Liver (tissue), 9 donors: ENCODE results near the gene CREB5. TPM values are rescaled to one million over a fixed set of nuclear protein-coding genes. Genes with fewer than 3 reads are reported as not detected.

Source experiments
- DNase-seq: peaks from one replicate; pipeline ENCODE4 v3.0.0-alpha.2; 2017; ENCODE audit warnings: low spot score
- H3K27ac ChIP-seq, 2 donors: one replicate each; pipeline ENCODE4 v1.7.0; 2013; ENCODE audit warnings: inconsistent platforms in 2 of 2, low read length in 2 of 2, control low read depth in 1 of 2, low read depth in 1 of 2, mild to moderate bottlenecking in 1 of 2
- H3K27me3 ChIP-seq, 4 donors: one replicate each; pipeline versions ENCODE4 v1.6.1 to v1.7.0; 2013; ENCODE audit warnings: low read length in 3 of 4, inconsistent platforms in 1 of 4, mild to moderate bottlenecking in 1 of 4, moderate library complexity in 1 of 4; ENCODE audit not compliant: control insufficient read depth in 4 of 4, insufficient read depth in 4 of 4
- H3K36me3 ChIP-seq, 4 donors: one replicate each; pipeline versions ENCODE4 v1.6.1 to v1.7.0; 2013; ENCODE audit warnings: low read length in 3 of 4, mild to moderate bottlenecking in 3 of 4, low read depth in 1 of 4, moderate library complexity in 1 of 4; ENCODE audit not compliant: control insufficient read depth in 4 of 4, insufficient read depth in 3 of 4
- H3K4me1 ChIP-seq, 4 donors: one replicate each; pipeline versions ENCODE4 v1.6.1 to v1.7.0; 2013; ENCODE audit warnings: low read length in 3 of 4, mild to moderate bottlenecking in 3 of 4, moderate library complexity in 1 of 4; ENCODE audit not compliant: control insufficient read depth in 4 of 4, insufficient read depth in 4 of 4
- H3K4me3 ChIP-seq, 3 donors: one replicate each; pipeline versions ENCODE4 v1.6.1 to v1.7.0; 2013; ENCODE audit warnings: low read length in 3 of 3, control low read depth in 1 of 3, low read depth in 1 of 3, mild to moderate bottlenecking in 1 of 3
- H3K9ac ChIP-seq, 2 donors: one replicate each; pipeline ENCODE4 v1.7.0; 2013; ENCODE audit warnings: low read length in 2 of 2, mild to moderate bottlenecking in 2 of 2, moderate library complexity in 2 of 2, control low read depth in 1 of 2, low read depth in 1 of 2
- H3K9me3 ChIP-seq, 4 donors: one replicate each; pipeline versions ENCODE4 v1.6.1 to v1.7.0; 2013; ENCODE audit warnings: low read length in 3 of 4; ENCODE audit not compliant: control insufficient read depth in 4 of 4
- EGR1 ChIP-seq, 2 donors: IDR thresholded peaks; 2 replicates each; pipeline ENCODE4 v1.6.1; 2016 to 2018; ENCODE audit warnings: antibody characterized with exemption in 2 of 2, low read depth in 2 of 2
- FOXA1 ChIP-seq: IDR thresholded peaks from 2 replicates; pipeline ENCODE4 v1.6.1; 2016; ENCODE audit warnings: antibody characterized with exemption
- FOXA2 ChIP-seq: IDR thresholded peaks from 2 replicates; pipeline ENCODE4 v1.6.1; 2016; ENCODE audit warnings: antibody characterized with exemption
- GABPA ChIP-seq, 2 donors: IDR thresholded peaks in 1 of 2; conservative IDR thresholded peaks in 1 of 2; 2 replicates each; pipeline ENCODE4 v1.6.1; 2016; ENCODE audit warnings: antibody characterized with exemption in 2 of 2, mild to moderate bottlenecking in 1 of 2, moderate library complexity in 1 of 2
- HNF4A ChIP-seq, 2 donors: conservative IDR thresholded peaks; 2 replicates each; pipeline ENCODE4 v1.6.1; 2016; ENCODE audit warnings: antibody characterized with exemption in 2 of 2, mild to moderate bottlenecking in 2 of 2
- HNF4G ChIP-seq: IDR thresholded peaks from 2 replicates; pipeline ENCODE4 v1.6.1; 2016; ENCODE audit warnings: antibody characterized with exemption
- JUND ChIP-seq, 2 donors: IDR thresholded peaks; 2 replicates each; pipeline ENCODE4 v1.6.1; 2016; ENCODE audit warnings: antibody characterized with exemption in 2 of 2
- NR2F2 ChIP-seq: IDR thresholded peaks from 2 replicates; pipeline ENCODE4 v1.6.1; 2016; ENCODE audit warnings: antibody characterized with exemption
- RAD21 ChIP-seq, 2 donors: IDR thresholded peaks; 2 replicates each; pipeline ENCODE4 v1.6.1; 2016; ENCODE audit warnings: antibody characterized with exemption in 2 of 2, mild to moderate bottlenecking in 2 of 2
- RXRA ChIP-seq, 2 donors: IDR thresholded peaks; 2 replicates each; pipeline ENCODE4 v1.6.1; 2017 to 2018; ENCODE audit warnings: antibody characterized with exemption in 2 of 2, mild to moderate bottlenecking in 1 of 2
- SP1 ChIP-seq: IDR thresholded peaks from 2 replicates; pipeline ENCODE4 v1.6.1; 2018; ENCODE audit warnings: antibody characterized with exemption, mild to moderate bottlenecking
- TAF1 ChIP-seq: conservative IDR thresholded peaks from 2 replicates; pipeline ENCODE4 v1.6.1; 2016; ENCODE audit warnings: antibody characterized with exemption, mild to moderate bottlenecking
- YY1 ChIP-seq: IDR thresholded peaks from 2 replicates; pipeline ENCODE4 v1.6.1; 2016; ENCODE audit warnings: antibody characterized with exemption, mild to moderate bottlenecking
- WGBS: extraction: QIAGEN DNeasy Blood & Tissue Kit; methylation state at CpG from one replicate; pipeline ENCODE4 v1.1.7; 2013; 5-methylcytosine and 5-hydroxymethylcytosine counted together
- polyA plus RNA-seq, 2 donors: library from polyadenylated mRNA; stranded (reverse) in 1 of 2; unstranded in 1 of 2; fragments of 200-250 nt in 1 of 2; fragments of >200 nt in 1 of 2; fragmentation: Nextera tagmentation in 1 of 2; extraction: Ambion mirVana in 1 of 2; gene quantifications; one replicate each; pipeline versions ENCODE4 v1.2.1 to v1.2.3, GENCODE V29; 2013 to 2015
- total RNA-seq, 2 donors: library from RNA; depleted of rRNA; stranded (reverse); fragments of >200 nt; gene quantifications; one replicate each; pipeline ENCODE4 v1.2.3, GENCODE V29; 2014
- TF ChIP-seq, protein P1 (sequence below): IDR thresholded peaks from 2 replicates; pipeline ENCODE4 v1.6.1; 2016; ENCODE audit warnings: antibody characterized with exemption
- TF ChIP-seq, protein P2 (sequence below): IDR thresholded peaks from 2 replicates; pipeline ENCODE4 v1.6.1; 2016; ENCODE audit warnings: antibody characterized with exemption, mild to moderate bottlenecking
- TF ChIP-seq, protein P3 (sequence below): IDR thresholded peaks from 2 replicates; pipeline ENCODE4 v1.6.1; 2016; ENCODE audit warnings: antibody characterized with exemption
- TF ChIP-seq, protein P4 (sequence below): fragments of 150-350 bp; IDR thresholded peaks from 2 replicates; pipeline ENCODE4 v1.5.1; 2017; ENCODE audit warnings: improper control_type of control experiment, low read depth, low read length; ENCODE audit not compliant: missing input control
- donor health status: healthy.
- donor health status: healthy.
- donor health status: healthy.
- donor health status: healthy.
- donor health status: healthy.

Gene CREB5
- total and polyA plus RNA-seq, 4 donors: 0.25 to 0.92 (median 0.67) TPM

DNA sequence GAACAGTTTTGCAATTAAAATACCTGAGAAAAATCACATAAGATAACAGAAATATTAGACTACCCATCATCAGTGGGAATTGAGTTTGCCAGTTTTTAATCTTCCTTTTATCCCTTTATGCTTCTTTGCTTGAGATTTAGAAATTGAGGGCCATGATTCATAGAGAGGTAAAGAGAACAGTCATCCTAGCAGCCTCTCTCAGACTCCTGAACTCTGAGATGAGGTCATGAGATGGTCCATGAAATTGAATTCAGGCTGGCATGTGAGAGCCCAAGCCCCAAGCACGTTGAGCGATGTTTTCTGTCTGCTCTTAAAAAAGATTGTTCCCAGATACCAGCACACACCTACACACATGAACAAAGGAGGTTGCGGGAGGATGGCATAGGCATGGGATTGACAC lies 91.1 kb downstream of the CREB5 start:
- WGBS: 88% methylated on average over 3 of the region's 3 CpGs
- Histone ChIP-seq H3K27ac (no peak overlapping the region), H3K4me3 (no peak overlapping the region), H3K9me3 (no peaks in the 10 kb centered on the region), H3K36me3 (no peaks in the 10 kb centered on the region), H3K9ac (no peak overlapping the region), H3K27me3 (peaks cover 0 to 7% (median 1%) of the 10 kb centered on the region in 4 donors), H3K4me1 (no peaks in the 10 kb centered on the region)
- DNase-seq: no peak
- TF ChIP-seq SP1 (no peak), RXRA (IDR thresholded peaks at IDR 0.05) (no peak), FOXA1 (no peak), TAF1 (no peak), HNF4A (conservative IDR thresholded peaks at IDR 0.05) (no peak), NR2F2 (no peak), JUND (IDR thresholded peaks at IDR 0.05) (no peak), YY1 (no peak), HNF4G (no peak), EGR1 (IDR thresholded peaks at IDR 0.05; ENCODE audit: low read depth in 2 of 2) (no peak), FOXA2 (no peak), RAD21 (IDR thresholded peaks at IDR 0.05) (no peak)
- TF ChIP-seq, protein P1, sequence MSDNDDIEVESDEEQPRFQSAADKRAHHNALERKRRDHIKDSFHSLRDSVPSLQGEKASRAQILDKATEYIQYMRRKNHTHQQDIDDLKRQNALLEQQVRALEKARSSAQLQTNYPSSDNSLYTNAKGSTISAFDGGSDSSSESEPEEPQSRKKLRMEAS: no peak
- TF ChIP-seq, protein P2, sequence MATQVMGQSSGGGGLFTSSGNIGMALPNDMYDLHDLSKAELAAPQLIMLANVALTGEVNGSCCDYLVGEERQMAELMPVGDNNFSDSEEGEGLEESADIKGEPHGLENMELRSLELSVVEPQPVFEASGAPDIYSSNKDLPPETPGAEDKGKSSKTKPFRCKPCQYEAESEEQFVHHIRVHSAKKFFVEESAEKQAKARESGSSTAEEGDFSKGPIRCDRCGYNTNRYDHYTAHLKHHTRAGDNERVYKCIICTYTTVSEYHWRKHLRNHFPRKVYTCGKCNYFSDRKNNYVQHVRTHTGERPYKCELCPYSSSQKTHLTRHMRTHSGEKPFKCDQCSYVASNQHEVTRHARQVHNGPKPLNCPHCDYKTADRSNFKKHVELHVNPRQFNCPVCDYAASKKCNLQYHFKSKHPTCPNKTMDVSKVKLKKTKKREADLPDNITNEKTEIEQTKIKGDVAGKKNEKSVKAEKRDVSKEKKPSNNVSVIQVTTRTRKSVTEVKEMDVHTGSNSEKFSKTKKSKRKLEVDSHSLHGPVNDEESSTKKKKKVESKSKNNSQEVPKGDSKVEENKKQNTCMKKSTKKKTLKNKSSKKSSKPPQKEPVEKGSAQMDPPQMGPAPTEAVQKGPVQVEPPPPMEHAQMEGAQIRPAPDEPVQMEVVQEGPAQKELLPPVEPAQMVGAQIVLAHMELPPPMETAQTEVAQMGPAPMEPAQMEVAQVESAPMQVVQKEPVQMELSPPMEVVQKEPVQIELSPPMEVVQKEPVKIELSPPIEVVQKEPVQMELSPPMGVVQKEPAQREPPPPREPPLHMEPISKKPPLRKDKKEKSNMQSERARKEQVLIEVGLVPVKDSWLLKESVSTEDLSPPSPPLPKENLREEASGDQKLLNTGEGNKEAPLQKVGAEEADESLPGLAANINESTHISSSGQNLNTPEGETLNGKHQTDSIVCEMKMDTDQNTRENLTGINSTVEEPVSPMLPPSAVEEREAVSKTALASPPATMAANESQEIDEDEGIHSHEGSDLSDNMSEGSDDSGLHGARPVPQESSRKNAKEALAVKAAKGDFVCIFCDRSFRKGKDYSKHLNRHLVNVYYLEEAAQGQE: no peak
- TF ChIP-seq, protein P3, sequence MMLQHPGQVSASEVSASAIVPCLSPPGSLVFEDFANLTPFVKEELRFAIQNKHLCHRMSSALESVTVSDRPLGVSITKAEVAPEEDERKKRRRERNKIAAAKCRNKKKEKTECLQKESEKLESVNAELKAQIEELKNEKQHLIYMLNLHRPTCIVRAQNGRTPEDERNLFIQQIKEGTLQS: no peak
- TF ChIP-seq, protein P4, sequence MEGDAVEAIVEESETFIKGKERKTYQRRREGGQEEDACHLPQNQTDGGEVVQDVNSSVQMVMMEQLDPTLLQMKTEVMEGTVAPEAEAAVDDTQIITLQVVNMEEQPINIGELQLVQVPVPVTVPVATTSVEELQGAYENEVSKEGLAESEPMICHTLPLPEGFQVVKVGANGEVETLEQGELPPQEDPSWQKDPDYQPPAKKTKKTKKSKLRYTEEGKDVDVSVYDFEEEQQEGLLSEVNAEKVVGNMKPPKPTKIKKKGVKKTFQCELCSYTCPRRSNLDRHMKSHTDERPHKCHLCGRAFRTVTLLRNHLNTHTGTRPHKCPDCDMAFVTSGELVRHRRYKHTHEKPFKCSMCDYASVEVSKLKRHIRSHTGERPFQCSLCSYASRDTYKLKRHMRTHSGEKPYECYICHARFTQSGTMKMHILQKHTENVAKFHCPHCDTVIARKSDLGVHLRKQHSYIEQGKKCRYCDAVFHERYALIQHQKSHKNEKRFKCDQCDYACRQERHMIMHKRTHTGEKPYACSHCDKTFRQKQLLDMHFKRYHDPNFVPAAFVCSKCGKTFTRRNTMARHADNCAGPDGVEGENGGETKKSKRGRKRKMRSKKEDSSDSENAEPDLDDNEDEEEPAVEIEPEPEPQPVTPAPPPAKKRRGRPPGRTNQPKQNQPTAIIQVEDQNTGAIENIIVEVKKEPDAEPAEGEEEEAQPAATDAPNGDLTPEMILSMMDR: no peak

DNA sequence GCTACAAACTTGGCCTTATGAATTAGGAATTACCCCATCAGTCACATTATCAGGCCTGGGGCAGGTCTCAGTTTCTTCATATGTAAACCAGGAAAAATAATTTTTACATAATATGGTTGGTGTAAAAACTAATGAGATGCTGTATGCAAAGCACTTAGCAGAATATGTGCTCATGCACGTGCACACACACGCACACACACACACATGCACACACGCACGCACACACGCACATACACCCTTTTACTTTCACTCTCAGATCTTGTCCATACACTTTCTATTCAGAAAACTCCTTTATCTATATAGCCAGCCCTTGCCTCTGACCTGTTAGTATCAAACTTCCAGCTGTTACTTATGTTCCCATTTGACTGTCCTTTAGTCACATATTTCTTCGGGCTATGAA lies 92.7 kb downstream of the CREB5 start:
- no peaks in the 10 kb centered on the region for H3K4me1 ChIP-seq
- TF ChIP-seq EGR1 (IDR thresholded peaks at IDR 0.05; ENCODE audit: low read depth in 2 of 2) (no peak), JUND (IDR thresholded peaks at IDR 0.05) (no peak), SP1 (no peak), FOXA2 (no peak), GABPA (IDR thresholded peaks at IDR 0.05 in 1 of 2, conservative IDR thresholded peaks at IDR 0.05 in 1 of 2) (no peak), HNF4G (no peak), TAF1 (no peak), RXRA (IDR thresholded peaks at IDR 0.05) (no peak)
- TF ChIP-seq, protein P4: no peak
- TF ChIP-seq, protein P1: no peak
- no peak overlapping the region for H3K4me3 ChIP-seq
- 88% methylated on average over 6 of the region's 6 CpGs for WGBS
- no peaks in the 10 kb centered on the region for H3K9me3 ChIP-seq
- H3K36me3 ChIP-seq: no peaks in the 10 kb centered on the region
- H3K9ac ChIP-seq: no peak overlapping the region
- DNase-seq: no peak
- H3K27me3 ChIP-seq: peaks cover 0 to 6% (median 1%) of the 10 kb centered on the region in 4 donors
- no peak overlapping the region for H3K27ac ChIP-seq
